HG03575 (cell line): ENCODE measurements around the gene C13orf46.
"Not testable (repeated sequence)": the region's sequence is repeated elsewhere in the genome, so short reads cannot be mapped to it uniquely, and the experiment has no call there.

Experiments used
- ATAC-seq: cut with Tn5 transposase; IDR thresholded peaks from one replicate; pipeline ENCODE4 v1.9.1; 2021; ENCODE audit not compliant: unreplicated experiment, insufficient number of reproducible peaks, low FRiP score; ENCODE audit errors: extremely low read depth

Gene C13orf46

DNA sequence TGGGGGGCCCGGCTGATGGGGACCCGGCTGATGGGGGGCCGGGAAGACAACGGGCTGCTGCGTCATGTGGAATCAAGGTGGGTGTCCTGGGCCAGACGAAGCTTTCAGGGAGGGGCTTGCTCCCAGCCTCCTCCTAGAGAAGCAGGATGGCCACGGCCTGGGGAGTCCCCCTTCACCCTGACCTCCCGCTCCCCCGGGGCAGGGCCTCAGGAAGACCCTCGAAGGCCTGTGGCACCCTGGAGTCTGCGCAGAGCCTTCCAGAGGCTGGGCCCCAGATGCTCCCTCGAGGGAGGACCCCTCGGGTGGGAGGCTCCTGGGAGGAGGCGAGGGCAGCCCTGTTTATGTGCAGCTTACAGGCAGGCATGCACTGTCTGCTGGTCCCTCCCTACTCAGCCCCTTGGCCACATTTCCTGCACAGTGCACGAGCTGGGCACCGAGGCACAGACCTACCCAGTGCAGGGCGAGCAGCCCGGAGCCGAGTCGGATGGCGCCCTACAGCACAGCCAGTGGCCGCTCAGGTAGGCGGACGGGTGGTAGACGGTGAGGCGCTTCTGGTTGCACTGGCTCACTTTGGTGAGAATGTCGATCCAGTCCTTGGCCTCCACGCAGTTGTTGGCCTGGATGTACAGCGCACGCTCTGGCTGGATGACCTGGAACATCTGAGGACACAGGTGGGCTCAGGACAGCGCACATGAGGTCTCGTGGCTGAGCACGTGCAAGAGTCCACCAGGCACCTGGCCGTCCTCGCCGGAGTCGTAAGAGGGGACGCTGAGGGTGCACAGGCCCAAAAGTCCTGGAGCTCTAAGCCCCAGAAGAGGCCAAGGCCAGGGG is 22.4 kb upstream of the C13orf46 start:
- no peak for ATAC-seq

DNA sequence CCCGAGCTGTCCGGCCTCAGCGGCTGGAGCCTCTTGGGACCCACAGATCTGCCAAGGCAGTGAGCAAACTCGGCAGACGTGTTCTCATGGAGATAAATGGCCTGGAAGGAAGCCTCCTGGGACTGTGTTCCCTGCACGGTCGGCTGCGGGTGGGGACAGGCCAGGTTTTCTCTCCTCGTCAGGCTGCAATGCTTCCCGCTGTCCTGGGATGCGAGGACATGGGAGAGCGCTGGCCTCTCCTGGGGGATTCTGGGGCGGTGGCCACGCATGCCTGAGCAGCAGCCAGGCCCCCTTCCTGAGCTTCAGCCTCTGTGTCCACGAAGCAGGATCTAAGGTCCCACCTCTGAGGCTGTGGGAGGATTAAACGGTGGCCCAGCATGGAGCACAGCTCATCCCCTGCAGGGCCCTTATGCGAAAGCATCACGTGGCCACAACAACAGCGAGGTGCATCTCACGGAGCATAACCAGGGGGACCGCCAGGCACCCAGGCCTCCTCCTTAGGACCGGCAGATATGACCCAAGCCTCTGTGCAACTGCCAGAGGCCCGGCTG is 21.2 kb upstream of the C13orf46 start:
- no peak for ATAC-seq

DNA sequence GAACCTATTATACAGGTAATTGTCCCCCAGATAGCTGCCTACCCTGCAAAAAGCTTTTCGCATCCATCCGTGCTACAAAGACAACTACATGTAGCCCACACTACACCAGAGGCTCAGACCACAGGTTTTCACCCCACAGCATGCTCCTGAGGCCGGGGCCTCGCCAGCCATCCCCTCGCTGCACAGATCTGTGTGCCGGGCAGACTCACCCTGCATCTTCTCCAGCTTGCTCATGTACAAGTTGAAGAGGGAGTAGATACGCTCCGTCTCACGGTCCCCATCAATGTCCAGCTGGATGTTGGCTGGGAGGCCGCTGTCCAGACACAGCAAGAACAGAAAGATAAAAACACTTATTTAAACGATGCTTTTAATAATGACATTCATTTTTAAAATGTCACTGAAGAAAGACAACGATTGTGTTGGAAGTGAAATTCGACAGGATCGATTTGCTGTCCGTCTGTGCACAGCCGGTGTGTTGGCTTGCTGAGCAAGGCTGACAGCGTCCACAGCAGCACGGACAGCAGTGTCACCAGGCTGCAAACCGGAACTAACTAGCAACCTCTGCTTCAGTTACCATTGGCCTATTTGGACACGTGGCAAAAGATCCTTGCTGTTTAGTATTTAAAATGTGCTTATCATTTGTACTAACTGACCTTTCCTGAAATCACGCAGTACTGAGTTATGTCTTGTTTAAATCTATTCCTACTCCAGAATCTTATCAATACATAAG is 18.6 kb upstream of the C13orf46 start:
- no peak for ATAC-seq

DNA sequence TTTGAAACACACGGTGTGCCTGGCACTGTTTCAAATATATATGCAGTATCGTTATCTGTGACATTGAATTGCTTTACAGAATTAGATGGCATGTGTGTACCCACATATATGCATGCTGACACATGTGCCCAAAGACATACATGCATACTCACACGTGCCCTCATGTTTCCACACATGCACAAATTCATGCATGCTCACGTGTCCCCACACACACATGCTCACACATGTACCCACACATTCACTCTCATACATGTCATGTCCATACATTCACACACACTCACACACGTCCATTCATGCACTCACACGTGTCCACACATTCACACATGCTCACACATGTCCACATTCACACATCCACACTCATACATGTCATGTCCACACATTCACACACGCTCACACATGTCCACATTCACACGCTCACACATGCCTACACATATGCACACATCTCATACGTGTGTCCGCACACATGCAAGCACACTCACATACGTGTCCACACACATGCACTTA is 17.9 kb upstream of the C13orf46 start:
- ATAC-seq = no peak

DNA sequence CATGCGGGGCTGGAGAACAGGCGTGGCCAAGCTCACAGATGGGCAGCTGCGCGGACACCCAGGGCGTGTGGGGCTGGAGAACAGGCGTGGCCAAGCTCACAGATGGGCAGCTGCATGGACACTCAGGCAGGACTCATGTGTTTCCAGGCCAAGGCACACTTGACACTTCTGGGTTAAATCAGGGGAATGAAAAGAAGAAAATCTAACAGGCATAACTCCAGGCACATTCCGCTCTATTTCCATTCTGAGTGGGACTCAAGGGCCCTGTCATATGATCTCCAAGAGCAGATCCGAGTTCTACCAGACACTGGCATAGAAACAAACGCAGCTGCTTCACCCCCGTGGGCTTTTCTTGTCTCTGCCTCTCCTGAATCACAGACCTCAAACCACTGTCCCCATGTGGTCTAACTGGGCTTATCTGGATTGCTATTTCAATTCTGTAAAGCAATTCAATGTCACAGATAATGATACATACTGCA is 17.4 kb upstream of the C13orf46 start:
- ATAC-seq = no peak

DNA sequence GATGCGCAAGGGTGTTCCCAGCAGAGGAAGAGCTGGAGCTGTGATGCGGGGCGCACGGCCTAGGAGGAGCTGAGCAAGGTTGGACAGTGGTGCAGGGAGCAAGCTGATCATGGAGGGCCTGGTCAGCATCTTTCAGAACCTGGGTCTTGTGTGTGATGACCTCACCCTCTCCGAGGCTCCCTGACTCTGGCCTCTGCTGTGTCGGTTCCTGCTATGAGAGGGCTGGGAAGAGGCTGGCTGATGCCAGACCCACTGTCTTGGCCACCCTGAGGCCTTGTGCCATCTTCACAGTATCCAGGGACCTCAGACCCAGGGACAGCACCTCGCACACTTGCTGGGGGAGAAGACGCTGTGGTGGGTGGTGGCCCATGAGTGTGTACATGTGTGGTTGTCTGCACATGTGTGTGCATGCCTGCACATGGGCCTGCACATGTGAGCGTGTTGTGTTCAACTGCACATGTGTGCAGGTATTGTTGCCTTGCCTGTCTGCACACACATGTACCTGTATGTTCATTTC is 16.5 kb upstream of the C13orf46 start:
- no peak for ATAC-seq

DNA sequence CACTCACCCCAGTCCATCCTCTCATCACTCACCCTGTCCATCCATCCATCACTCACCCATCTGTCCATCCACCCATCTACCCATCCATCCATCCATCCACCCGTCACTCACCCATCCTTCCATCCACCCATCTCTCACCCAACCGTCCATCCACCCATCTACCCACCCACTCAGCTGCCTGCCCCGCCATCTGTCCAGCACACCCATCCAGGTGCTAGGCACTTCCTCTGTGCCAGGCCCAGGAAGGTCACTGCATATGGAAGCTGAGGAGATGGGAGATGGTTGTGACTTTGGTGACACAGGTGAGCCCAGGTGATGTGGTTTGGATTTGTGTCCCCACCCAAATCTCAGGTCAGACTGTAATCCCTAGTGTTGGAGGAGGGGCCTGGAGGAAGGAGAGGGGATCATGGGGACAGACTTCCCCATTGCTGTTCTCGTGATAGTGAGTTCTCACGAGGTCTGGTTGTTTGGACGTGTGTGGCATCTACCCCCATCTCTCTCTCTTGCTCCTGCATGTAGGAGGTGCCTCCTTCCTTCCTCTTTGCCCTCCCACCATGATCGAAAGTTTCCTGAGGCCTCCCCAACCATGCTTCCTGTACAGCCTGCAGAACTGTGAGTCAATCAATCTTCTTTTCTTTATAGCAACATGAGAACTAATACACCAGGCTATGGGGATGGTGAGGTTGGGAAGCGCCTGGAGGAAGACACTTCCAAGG is 15.9 kb upstream of the C13orf46 start:
- no peak for ATAC-seq

DNA sequence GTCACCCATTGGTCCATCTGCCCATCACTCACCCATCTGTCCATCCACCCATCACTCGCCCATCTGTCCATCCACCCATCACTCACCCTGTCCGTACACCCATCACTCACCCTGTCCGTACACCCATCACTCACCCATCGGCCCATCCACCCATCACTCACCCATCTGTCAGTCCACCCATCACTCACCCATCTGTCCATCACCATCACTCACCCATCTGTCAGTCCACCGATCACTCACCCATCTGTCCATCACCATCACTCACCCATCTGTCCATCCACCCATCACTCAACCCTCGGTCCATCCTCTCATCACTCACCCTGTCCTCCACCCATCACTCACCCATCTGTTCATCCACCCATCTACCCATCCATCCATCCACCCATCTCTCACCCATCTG is 15.0 kb upstream of the C13orf46 start:
- not testable (repeated sequence) for ATAC-seq

DNA sequence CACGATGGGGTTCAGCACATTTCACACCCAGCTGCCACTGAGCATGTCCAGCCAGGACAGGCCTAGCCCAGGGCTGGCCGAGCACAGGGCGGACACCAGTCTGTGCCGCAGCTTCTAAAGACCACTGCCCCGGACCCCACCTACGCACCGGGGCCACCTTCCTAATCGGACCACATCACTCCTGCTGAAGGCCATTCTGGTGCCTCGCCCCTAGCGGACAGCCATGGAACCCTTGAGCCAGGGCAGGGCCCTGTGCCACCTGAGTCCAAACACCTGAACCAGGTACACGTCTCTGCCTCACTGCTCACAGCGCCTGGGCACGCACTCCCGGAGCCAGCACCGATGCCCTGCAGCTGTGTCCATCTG is 8.4 kb upstream of the C13orf46 start:
- no peak for ATAC-seq

DNA sequence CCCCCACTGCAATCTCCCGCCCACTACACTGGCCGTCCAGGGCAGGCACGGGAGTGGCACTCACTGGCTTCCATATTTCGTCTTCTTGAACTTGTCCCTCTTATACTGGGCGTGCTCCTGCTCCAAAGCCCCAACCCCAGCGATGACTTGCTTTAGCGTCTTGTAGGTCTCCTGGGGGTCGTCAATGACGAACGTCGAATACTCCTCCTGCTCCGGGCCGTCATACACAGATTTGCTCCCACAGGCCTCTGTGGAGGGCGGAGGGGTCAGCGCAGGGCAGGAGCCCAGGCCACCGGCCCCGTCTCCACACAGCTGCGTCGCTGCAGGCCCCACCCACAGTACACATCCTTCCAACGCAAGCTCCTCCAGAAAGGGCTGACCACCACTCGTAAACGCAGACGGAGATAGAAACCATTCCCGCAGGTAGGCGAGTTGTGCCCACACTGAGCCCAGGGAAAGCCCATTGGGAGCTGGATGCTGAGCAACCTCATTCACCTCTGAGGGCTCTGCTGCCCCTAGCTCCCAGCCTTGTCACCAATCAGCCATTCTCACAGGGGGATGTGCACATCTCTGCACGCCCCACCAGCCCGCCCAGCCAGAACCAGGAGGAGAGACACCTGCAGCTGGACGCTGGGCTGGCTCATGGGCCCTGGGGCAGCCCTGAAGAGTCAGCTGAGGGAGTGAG is 7.9 kb upstream of the C13orf46 start:
- ATAC-seq = no peak

DNA sequence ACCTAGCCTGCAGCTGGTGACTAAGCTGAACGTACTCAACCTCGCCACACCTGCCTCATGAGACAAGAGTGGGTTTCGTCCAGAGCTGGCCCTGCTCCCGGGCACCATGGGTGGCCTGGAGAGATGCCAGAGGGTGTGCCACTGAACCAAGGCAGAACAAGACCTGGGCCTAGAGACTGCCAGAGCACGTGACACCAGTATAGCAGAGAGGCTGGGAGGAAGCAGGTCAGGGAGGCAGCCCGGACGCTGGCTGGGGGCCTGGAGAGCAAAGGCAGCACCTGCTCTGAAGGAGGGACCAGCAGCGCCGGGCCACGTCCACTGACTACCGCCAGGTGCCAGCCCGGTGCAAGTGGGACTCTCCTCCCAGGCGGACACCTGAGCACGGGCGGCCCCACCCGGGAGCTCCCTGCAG is 7.3 kb upstream of the C13orf46 start:
- ATAC-seq = no peak

DNA sequence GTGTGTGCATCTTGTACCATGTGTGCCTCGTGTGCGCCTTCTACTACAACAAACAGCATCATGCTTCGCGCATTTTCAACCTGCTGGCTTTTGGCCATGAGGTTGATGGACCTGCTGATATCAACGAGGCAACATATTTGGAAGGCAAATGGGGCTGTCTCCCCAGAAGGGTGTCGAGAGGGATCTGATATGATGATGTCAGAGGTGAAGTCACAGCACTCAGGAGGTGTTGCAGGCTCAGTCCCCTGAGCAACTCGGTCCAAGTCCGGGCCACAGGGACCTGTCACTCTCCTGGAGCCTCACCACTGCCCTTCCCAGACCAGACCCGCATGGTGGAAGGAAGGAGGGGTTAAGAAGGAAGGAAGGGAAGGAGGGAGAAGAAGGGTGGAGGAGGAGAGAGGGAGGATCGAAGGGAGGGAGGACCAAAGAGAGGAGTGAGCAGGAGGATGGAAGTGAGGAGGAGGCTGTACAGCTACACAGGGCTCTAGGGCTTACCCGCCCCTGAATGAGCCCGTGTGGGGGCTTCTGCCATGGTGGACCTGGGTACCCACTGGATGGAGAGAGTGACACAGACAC is 6.7 kb upstream of the C13orf46 start:
- no peak for ATAC-seq

DNA sequence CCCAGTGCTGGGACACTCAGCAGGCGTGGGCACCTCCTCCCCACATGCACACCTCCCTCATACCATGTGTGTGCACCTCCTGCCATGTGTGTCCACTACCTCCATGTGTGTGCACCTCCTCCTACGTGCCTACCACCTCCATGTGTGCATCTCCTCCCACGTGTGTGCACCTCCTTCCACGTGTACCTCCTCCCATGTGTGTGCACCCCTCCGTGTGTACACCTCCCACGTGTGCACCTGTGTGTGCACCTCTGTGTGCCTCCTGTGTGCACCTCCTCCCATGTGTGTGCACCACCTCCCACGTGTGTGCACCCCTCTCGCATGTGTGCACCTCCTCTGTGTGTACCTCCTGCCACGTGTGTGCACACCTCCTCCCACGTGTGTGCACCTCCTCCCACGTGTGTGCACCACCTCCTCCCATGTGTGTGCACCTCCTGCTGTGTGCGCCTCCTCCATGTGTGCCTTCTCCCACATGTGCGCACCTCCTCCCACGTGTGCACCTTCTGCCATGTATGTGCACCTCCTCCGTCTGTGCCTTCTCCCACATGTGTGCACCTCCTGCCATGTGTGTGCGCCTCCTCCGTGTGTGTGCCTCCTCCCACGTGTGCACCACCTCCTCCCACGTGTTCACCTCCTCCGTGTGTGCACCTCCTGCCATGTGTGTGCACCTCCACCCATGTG is 6.1 kb upstream of the C13orf46 start:
- no peak for ATAC-seq

DNA sequence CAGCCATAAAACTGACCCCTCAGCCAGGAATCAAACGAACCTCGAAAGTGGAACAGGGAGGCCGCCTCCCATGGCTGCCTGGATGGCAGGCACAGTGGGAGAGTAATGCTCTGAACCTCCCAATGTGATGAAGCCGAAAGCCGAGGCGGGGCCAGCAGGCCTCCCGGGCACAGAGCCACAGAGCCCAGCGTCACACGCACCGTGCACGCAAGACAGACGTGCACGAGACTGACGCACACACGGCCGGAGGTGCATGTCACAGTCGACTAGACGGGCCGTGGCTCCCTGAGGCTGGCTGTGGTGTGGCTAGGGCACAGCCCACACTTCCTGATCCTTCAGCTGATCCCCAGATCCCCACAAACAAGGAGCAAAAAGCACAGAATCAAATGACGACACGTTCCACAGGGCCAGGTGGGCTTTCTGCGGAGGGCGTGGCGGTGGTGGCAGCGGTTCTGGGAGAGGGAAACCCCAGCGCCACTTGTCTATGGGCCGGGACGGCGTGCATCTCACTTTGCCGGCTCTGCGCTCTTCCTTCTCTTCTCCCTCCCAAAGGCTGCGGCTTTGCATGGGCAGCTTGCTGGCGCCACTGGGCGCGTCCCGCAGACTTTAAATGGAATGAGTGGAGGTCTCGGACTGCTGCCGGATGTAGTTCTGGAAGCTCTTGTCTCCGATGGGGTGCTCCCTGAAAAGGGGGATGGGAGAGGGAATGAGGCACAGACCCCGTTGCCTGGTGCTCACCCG is 5.0 kb upstream of the C13orf46 start:
- ATAC-seq = no peak

DNA sequence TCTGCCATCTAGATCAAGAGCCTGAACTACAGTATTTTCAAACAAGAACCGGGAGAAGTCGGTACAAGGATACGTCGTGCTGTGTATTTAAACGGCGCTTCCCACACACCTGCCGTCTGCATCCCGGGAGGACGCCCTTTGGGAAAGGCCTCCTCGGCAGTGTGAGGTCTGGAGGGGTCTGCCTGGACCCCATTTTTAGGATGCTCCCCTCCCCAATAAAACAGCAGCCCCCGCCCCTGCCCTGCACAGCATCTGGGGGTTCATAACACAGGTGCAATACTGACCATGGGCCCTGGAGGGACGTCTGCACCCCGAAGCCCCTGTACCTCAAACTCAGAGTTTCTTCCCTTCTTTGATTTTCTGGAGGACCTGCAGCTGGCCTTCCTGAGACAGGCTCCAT is 4.1 kb upstream of the C13orf46 start:
- ATAC-seq = no peak

DNA sequence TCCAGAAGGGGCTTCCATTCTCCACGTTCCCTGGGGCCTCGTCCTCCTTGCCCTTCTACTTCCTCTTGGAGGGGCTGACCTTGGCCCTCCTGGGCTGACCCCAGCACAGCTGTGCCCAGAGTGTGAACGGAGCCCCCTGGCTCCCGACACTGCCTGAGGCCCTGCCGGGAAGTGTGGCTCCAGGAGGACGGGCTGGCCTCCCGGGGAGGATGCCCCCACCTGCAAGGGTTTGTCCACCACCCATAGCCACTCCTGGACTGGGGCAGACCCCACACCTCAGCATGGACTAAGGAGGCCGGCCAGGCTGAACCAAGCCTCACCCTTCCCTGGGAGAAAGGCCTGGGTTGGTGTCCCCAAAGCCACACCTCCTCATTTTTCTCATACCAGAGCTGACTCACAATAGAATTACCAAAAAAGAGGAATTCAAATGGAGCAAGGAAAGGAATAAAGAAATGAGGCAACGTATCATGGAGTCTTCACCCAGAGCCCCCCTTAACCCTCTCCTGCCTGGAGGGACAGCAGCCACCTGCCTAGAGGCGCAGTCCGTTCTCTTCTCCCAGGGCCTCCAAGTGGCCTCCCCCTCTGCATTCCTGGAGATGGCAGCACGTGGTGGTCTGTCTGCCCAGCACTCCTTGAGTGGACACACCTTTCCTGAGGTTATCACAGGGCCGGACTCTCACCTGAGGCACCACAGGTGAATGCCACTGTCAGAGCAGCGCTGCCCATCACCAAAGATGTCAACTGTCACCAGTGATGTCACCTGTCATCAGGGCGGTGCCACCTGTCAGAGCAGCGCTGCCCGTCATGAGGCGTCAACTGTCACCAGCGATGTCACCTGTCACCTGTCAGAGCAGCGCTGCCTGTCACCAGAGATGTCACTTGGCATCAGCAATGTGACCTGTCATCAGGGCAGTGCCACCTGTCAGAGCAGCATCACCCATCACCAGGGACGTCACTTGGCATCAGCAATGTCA is 3.1 kb upstream of the C13orf46 start:
- no peak for ATAC-seq
